HG03565 (cell line): ENCODE data around the gene HSCB.
A peak's percentile ranks its signal among the peaks of the same experiment; 100 is the strongest.
"Not testable (repeated sequence)": the region's sequence is repeated elsewhere in the genome, so short reads cannot be mapped to it uniquely, and the experiment has no call there.

ENCODE experiments used
- ATAC-seq: cut with Tn5 transposase; IDR thresholded peaks from one replicate; pipeline ENCODE4 v1.9.1; 2021; ENCODE audit warnings: mild to moderate bottlenecking, moderate library complexity; ENCODE audit not compliant: unreplicated experiment

Gene HSCB

DNA sequence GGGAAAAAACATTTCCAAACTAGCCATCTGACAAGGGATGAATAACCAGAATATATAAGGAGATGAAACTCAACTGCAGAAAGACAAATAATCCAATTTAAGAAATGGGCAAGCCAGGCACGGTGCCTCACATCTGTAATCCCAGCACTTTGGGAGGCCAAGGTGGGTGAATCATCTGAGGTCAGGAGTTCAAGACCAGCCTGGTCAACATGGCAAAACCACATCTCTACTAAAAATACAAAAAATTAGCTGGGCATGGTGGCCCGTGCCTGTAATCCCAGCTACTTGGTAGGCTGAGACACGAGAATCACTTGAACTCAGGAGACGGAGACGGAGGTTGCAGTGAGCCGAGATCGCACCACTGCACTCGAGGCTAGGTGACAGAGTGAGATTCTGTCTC lies 3.0 kb upstream of the HSCB start:
- ATAC-seq: not testable (repeated sequence)

DNA sequence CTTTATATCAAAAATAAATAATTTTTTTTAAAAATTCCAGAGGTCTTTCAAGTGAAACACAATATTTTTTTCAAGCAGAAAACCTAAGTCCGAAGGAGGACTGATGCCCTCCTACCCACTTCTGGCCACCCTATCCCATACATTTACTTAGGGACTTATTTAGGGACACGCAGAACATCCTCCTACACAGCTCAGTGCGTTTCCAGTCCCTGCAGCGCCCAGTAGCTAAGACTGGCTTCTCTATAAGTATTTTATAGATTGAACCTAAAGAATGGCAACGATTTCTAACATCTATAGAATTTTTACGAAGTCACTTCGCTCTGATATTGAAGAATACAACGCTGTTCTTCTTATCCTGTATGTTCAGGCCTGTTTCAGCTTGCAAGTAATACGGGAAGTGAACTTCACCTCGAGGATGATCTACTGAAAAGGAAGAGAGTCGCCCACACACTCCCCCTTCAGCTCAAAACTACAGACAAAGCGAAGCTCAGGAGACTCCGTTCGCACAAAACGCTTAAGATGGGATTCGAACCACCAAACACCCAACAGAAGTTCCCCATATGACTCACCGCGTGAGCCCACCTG lies 547 bp upstream of the HSCB start:
- ATAC-seq: no peak

- no peak for ATAC-seq
Measured at GRCh38 chr22:28742562-28742962, 723 bp downstream of the HSCB start.

GRCh38 chr22:28743852-28744251 lies 2.0 kb downstream of the HSCB start:
- ATAC-seq: no peak

- no peak for ATAC-seq
Measured at GRCh38 chr22:28750471-28750881, 8.6 kb downstream of the HSCB start.

DNA sequence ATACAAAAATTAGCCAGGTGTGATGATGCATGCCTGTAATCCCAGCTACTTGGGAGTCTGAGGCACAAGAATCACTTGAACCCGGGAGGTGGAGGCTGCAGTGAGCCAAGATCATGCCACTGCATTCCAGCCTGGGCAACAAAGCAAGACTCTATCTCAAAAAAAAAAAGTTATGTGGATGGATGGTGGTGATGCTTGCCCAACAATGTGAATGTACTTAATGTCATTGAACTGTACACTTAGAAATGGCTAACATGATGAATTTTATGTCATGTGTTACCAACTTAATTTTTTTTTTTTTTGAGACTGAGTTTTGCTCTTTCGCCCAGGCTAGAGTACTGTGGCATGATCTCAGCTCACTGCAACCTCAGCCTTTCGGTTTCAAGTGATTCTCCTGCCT lies 12.7 kb downstream of the HSCB start:
- ATAC-seq: not testable (repeated sequence)

DNA sequence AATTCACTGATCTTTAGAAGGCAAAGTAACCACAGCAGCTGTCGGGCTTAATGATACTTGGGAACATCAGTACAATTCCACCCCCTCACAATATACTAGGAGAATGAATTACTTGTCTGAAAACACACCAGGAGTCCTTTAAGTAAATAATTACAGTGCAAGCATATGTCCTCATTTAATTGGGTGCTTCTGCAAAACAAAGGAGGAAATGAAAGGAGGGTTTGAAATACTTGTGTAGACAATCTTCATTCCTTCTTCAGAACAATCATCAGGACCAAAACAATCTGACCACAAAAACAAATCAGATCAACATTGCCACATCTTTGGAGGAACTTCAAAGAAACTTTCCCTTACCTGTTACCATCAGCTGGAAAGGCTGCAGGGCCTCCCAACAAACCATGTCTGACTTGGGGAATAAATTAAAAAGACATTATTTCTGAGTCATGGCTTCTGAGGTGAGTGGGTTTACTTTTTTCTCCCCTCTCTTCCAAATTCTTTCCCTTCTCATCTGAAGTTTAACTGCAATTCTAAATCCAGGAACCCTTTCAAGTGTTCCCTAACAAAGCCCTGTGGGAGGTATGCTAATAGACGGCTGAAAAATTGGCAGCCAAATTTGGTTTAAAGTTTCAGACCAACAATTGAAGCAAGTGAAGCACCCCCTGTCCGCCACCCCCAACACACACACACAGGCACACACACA lies 18.2 kb downstream of the HSCB start:
- no peak for ATAC-seq

DNA sequence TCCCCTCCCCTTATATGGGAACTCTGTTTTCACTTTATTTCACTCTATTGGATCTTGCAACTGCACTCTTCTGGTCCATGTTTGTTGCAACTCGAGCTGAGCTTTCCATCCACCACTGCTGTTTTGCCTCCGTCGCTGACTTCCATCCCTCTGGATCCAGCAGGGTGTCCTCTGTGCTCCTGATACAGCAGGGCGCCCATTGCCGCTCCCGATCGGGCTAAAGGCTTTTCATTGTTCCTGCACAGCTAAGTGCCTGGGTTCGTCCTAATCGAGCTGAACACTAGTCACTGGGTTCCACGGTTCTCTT lies 19.6 kb downstream of the HSCB start:
- no peak for ATAC-seq

GRCh38 chr22:28762000-28762399 lies 20.2 kb downstream of the HSCB start:
- ATAC-seq: not testable (repeated sequence)

DNA sequence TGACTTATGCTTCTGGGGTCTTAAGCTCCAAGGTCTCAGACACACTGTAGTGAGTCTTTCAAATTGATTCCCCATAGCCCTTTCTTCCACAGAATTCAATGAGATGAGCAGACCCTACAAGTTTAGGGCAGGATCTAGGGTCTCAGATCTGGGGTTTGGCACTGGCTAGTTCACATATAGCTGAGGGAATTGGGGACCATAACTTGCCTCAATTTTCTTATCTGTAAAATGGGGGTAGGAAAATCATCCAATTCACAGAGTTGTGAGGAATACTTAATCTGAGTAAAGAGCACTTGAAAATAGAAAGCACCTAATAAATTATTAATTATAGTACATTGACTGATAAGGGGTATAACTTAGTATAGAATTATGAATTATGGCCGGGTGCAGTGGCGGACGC lies 24.8 kb downstream of the HSCB start:
- no peak for ATAC-seq

DNA sequence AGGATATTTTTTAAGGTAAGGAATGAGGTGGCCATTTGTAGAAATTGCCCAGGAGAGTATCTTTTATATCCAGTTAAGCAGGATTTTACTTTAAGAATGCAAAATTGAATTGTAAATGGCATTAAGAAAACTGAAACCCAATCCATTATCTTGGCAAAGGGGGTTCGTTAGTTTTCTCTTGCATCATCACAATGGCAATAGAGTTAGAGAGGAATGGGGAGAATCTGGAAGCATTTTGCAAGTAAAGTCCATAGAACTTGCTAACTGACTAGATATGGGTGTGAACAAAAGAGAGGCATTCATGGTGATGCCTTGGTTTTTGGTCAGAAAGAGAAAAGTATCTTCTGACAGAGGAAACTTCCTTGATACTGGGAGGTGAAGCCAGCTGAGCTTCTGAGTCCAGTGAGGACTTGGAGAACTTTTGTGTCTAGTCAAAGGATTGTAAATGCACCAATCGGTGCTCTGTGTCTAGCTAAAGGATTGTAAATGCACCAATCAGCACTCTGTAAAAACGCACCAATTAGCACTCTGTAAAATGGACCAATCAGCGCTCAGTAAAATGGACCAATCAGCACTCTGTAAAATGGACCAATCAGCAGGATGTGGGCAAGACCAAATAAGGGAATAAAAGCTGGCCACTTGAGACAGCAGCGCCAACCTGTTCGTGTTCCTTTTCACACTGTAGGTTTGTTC lies 27.0 kb downstream of the HSCB start:
- no peak for ATAC-seq

DNA sequence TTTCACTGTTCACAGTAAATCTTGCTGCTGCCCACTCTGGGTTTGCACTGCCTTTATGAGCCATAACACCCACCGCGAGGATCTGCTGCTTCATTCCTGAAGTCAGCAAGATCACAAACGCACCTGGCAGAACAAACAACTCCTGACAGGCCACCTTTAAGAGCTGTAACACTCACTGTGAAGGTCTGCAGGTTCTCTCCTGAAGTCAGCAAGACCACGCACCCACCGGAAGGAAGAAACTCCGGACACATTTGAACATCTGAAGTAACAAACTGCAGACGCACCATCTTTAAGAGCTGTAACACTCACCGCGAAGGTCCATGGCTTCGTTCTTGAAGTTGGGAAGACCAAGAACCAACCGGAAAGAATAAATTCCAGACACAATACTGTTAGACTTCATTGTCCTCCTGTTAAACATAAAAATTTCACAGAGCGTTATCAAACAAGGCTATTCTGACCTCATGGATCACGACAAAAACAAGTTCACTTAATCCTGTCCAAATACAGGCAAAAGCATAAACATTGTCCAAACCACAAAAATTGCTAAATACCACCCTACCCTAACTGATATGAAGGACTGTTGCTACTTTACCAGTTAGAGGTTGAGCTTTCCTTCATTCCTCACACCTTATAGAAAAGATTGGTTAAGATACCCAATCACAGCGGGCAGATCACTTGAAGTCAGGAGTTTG lies 27.7 kb downstream of the HSCB start:
- no peak for ATAC-seq

DNA sequence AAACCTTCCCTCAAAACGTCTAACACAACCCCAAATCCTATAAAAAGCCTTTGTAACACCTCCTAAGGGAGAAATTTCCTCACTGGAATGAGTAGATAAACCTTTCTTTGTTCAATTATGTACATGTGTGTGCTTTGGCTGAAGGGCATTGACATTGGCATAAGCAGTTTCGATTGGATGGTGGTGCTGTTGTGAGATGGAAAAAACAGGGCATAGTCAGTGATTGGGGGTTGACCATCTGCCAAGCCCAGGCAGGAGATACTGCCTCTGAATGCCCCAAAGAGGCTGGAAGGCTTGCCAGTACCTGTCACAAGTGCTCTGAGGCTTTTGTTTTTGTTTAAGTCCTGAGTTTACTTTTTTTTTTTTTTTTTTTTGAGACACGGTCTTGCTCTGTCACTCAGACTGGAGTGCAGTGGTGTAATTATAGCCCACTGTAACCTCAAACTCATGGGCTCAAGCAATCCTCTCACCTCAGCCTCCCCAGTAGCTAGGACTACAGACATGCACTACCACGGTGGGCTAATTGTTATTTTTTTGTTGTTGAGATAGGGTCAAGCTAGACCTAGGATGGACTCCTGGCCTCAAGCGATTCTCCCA lies 29.5 kb downstream of the HSCB start:
- ATAC-seq: no peak

GRCh38 chr22:28772633-28773460 lies 31.0 kb downstream of the HSCB start, which contains the start of gene CCDC117:
TSS of gene CCDC117 (plus strand) at chr22:28772695. CDS start at chr22:28772850, 155 bp downstream.
- ATAC-seq: peak; percentile 81

DNA sequence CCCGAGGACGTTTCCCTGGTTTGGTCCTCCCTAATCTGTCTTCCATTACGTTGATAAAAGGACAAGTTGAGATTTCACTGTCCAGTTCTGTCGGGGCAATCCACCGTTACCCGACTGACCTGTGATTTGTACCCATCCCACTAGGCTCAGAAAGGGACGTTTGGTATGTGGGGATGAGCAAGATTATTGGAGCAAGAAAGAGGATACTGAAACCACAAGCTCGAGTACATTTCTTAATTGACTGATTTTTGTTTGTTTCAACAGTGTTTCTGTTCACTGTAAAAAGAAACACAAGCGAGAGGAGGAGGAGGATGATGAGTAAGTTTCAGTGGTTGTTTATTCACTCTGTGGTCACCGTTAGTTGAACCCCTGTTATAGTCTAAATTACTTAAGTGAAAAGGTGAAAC lies 31.6 kb downstream of the HSCB start:
- no peak for ATAC-seq

DNA sequence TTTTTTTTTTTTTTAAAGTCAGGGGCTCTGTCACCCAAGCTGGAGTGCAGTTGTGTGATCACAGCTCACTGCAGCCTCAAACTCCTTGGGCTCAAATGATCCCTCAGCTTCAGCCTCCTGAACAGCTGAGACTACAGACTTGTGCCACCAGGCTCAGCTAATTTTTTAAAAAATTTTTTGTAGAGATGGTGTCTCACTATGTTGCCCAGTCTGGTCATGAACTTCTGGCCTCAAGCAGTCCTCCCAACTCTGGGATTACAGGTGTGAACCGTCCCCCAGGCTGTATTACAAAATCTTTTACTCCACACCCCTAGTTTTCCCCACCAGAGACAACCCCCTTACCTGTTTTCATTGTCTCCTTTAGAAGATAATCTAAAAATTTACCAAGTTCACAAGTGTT lies 32.5 kb downstream of the HSCB start:
- no peak for ATAC-seq

- no peak for ATAC-seq
Measured at GRCh38 chr22:28779833-28780232, 38.0 kb downstream of the HSCB start.

- ATAC-seq: no peak
Measured at GRCh38 chr22:28780296-28780695, 38.5 kb downstream of the HSCB start.

- no peak for ATAC-seq
Measured at GRCh38 chr22:28783786-28784671, 42.2 kb downstream of the HSCB start.
